UCSD-AML1 (cell line): ENCODE measurements around the gene C1orf52.

Experiments
- DNase-seq: peaks from one replicate; lab custom pipeline; 2025; ENCODE audit not compliant: unreplicated experiment; lab: John Stamatoyannopoulos, UW

Gene C1orf52

DNA sequence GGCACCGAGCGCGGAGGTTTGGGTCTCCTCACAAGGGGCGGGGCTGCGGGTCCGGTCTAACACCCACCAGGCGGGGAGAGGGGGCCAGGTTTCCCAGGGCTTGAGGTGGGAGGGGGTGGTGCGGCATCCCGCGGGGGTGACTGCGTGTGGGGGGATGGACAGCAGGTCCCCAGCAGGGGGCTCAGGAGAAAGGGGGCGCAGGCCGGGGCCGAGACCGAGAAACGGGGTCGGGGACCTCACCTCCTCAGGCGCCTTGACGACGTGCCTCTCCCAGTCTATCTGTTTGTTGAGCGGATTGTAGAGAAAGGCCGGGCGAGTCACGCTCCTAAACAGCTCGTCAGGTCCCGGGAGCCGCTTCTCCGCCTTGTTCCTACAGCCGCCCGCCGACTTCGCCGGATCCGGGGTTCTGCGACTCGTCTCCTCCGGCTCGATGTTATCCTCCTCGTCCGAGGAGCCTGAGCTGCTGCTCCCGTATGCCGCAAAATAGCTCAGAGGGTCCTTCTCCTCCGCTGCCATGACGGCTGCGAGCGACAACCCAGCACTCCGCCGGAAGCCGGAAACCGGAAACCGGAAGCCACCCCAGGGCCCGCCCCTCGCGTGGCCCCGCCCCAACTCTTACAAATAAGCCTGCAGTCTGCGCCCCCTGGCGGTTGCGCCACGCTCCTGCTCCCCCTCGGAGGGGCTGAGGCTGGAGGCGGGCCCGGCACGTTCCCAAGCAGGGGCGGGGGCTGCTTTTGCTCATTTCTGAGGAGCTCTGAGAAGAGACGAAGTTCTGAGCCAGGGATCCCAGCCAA is at the start of gene C1orf52:
TSS of gene C1orf52 (minus strand) at position 545 of the 794 bp plus-strand sequence. CDS start at position 516, 29 bp downstream.
- DNase-seq, result peak; percentile 95

GRCh38 chr1:85308833-85309350 is 49.4 kb upstream of the C1orf52 start:
- DNase-seq, result no peak

- DNase-seq, result peak; percentile 76
These were observed 48.7 kb upstream of the C1orf52 start for GRCh38 chr1:85307987-85308832.

DNA sequence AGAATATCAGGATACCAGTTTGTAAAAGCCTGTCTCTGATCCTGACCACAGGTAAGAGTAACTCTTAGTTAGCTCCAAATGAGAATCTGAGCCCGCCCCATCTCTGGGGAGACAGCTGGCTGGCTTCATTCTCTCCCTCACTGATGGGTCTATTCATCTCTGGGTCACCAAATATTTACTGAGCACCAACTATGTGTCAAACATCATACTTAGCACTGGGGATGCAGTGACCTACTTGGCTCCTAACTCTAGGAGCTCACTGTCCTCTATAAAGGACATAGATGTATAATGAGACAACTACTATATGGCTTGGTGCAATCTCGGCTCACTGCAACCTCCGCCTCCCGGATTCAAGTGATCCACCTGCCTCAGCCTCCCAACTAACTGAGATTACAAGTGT is 46.8 kb upstream of the C1orf52 start:
- no peak for DNase-seq

GRCh38 chr1:85303440-85304162 is 44.1 kb upstream of the C1orf52 start:
- DNase-seq, result no peak

GRCh38 chr1:85300140-85300539 is 40.7 kb upstream of the C1orf52 start:
- no peak for DNase-seq

GRCh38 chr1:85297855-85298629 is 38.6 kb upstream of the C1orf52 start:
- DNase-seq, result no peak

DNA sequence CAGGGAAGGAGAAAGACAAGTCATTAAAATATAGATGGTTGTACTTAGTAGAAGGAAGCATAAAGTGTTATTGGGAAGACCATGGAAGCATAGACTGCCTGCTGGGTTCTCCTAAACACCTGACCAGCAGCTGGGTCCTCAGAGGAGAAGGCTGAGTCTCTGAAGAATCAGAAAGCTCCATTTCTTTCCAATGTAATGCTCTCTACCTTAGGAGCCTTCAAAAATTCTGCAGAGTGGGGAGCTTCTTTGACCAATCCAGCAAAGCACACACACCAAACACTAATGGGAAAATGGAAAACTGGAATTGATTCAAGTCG is 38.0 kb upstream of the C1orf52 start:
- no peak for DNase-seq

GRCh38 chr1:85296980-85297379 is 37.5 kb upstream of the C1orf52 start:
- no peak for DNase-seq

DNA sequence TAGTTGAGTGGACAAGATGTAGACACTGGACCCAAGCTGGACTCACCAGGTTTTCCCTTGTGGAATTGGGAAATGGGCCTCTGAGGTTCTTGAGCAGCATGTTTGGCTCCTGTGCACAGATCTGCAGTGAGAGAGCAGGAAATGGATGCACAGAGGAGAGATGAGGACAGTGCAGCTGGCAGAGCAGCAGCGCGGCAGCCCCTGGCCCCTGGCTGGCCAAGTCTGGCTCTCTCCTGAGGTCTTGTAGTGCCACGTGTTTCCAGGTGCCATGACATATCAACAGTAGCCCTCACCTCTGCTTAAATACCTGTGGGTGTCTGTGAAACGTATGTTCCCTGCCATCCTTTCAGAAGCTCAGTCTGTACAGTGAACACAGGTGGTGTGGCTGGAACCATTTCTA is 36.2 kb upstream of the C1orf52 start:
- DNase-seq, result no peak

DNA sequence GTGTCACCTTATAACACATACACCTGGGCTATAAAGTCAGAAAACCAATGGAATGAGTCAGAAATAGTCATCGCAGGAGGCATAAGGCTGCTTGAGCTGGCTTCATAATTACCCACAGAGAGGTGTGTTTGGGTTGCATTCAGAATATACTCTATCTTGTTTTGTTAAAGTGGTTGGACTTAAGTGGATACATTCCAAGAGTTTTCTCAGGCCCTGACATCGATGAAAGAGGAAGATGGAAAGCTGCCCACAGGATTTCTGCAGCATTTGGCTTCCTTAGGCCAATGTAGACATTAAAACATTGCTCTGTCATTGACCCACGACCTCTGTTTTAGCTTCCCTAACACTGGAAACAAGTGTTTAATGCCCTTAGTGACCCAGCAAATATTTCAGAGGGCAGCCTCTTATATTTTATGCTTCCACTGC is 35.6 kb upstream of the C1orf52 start:
- no peak for DNase-seq

- DNase-seq, result no peak
These were observed 31.4 kb upstream of the C1orf52 start for GRCh38 chr1:85290826-85291225.

DNA sequence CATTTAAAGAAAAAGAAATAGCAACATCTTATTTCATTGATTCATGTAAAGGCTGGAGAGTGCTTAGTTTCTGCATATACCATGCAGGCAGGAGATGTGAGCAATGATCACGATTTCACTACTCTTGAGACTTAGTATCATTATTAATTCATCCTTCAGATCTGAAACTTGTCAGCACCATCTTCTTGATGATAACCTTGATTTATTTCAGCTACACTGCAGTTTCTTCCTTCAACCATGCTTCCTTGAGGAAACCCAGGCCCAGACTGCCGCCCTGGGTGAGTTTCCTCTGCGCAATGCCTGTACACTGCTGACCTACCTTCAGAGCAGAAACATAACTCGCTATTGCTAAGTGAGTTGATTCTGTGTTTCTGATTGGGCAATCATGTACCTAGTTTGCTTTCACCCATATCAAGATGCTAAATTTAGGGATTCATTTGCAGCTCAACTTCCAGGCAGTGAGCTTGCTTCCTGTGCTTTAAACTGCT is 30.4 kb upstream of the C1orf52 start:
- DNase-seq, result no peak

GRCh38 chr1:85289207-85289847 is 29.9 kb upstream of the C1orf52 start:
- DNase-seq, result no peak

DNA sequence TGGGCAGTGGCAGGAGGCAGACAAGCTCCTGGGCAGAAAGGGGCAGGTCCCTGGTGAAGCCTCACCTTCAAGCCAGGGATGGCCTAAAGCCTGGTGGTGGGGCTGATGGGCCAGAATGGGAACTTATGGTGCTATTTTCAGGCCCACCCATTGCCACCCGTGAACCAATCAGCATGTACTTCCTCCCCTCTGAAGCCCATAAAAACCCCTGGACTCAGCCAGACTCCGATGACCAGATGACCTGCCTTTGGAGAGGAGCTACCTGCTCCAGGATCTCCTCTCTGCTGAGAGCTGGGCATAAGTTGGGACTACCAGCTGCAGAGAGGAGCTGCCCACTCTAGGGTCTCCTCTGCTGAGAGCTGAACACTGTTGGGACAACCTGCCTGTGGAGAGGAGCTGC is 24.7 kb upstream of the C1orf52 start:
- no peak for DNase-seq

GRCh38 chr1:85283475-85284199 is 24.2 kb upstream of the C1orf52 start:
- no peak for DNase-seq

DNA sequence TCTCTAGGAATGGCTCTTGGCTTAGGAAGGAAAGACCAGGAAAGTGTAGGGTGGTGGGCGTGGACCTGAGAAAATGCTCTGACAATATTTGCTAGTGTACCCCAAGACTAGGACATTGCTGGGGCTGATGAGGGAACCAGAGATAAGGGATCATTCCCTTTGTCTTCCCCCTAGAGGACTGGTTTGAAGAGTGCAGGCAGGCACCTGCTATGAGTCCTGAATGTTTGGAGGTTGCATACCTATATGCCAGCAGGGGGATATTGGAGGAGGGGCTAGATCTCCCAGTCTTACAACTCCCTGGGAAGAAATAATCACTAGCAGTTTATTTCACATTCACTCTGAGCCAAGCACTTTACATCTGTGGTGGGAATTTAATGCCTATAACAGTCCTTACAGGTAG is 23.0 kb upstream of the C1orf52 start:
- DNase-seq, result no peak

GRCh38 chr1:85280636-85281035 is 21.2 kb upstream of the C1orf52 start:
- no peak for DNase-seq

DNA sequence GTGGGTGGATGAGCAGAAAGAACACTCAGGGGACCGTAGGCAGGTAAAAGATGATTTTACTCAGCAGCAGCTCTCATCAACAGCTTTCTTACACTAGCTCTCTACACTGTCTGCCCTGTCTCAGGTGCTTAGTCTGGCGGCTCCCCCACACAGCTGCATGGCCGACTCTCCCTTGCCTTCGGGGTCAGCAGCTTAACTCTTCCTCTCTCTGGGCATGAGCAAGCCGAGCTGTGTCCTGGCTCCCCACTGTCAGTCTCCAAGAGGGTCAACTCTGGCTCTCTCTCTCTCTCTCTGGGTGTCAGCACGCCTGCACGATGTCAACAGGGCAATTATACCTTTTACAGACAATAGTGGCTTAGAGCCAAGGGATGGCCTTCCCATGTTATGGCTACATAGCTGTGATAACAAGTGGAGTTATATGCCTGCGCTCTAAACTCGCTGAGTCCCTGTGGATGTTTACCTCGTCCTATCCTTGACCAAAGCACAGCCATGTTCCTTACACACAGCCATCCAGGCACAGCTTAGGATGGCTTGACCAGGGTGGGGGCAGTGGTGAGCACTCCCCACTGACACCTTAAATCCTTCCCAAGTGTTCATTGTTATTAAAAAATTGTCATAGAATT is 20.1 kb upstream of the C1orf52 start:
- DNase-seq, result no peak
